Activated T-cell treated with anti-CD3 and anti-CD28 coated beads, Interleukin-2, amount 50 U/mL, for 24 hours (primary cell): ENCODE measurements around the gene NR2C1.
A peak's percentile ranks its signal among the peaks of the same experiment; 100 is the strongest.
"Not testable (repeated sequence)": the region's sequence is repeated elsewhere in the genome, so short reads cannot be mapped to it uniquely, and the experiment has no call there.

Source experiments
- DNase-seq: peaks from one replicate; pipeline ENCODE4 v3.0.0-alpha.2; 2020
- H3K27ac Mint-ChIP-seq: 2 replicates; pipeline ENCODE4 v1.8.0; 2020; ENCODE audit warnings: mild to moderate bottlenecking, mixed read lengths
- H3K27me3 Mint-ChIP-seq: 2 replicates; pipeline ENCODE4 v1.8.0; 2020; ENCODE audit warnings: mixed read lengths
- H3K36me3 Mint-ChIP-seq: 2 replicates; pipeline ENCODE4 v1.8.0; 2020; ENCODE audit warnings: low read depth, mixed read lengths
- H3K4me1 Mint-ChIP-seq: 2 replicates; pipeline ENCODE4 v1.8.0; 2020; ENCODE audit warnings: low read depth, mixed read lengths
- H3K4me3 Mint-ChIP-seq: 2 replicates; pipeline ENCODE4 v1.8.0; 2020; ENCODE audit warnings: mild to moderate bottlenecking, moderate library complexity, mixed read lengths
- H3K9me3 Mint-ChIP-seq: 2 replicates; pipeline ENCODE4 v1.8.0; 2020; ENCODE audit warnings: mixed read lengths

Gene NR2C1

GRCh38 chr12:95003213-95003920 lies 70.1 kb downstream of the NR2C1 start, which contains the start of gene NDUFA12:
Gene NDUFA12, minus strand, starts transcription at chr12:95003697. Its CDS starts 17 bp downstream, at chr12:95003680.
- H3K4me1 Mint-ChIP-seq, result peaks cover 58% of the 10 kb centered on the region
- H3K36me3 Mint-ChIP-seq, result peaks cover 65% of the 10 kb centered on the region
- peaks cover 19% of the 10 kb centered on the region for H3K9me3 Mint-ChIP-seq
- peak within 1 kb of the TSS; percentile 97 for H3K4me3 Mint-ChIP-seq
- H3K27ac Mint-ChIP-seq, result peak within 1 kb of the TSS; percentile 96
- H3K27me3 Mint-ChIP-seq, result no peaks in the 10 kb centered on the region
- DNase-seq, result peak; percentile 96

DNA sequence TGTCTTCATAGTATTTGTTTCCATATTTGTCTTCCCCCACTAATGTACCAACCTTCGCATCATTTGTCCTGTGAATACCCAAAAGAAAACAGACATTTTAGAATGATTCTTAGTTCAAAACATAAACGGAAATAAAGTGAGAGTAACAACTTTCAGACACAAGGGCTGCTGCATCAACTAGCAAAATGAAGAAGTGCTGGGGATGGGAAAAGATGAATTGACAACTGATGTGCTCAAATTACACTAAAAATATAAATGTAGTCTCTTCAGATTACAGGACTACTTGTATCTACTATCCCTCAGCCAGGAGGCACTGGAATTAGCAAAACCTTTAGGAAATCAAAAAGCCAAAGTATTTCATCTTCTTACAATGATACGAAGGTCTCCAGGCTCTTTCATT lies 70.7 kb downstream of the NR2C1 start:
- Mint-ChIP-seq H3K9me3 (peaks cover 19% of the 10 kb centered on the region), H3K27ac (peak overlapping the region; percentile 96), H3K4me3 (peak overlapping the region; percentile 97), H3K36me3 (peaks cover 68% of the 10 kb centered on the region), H3K27me3 (no peaks in the 10 kb centered on the region), H3K4me1 (peaks cover 61% of the 10 kb centered on the region)
- no peak for DNase-seq

GRCh38 chr12:94998326-94998725 lies 75.1 kb downstream of the NR2C1 start:
- no peak for DNase-seq
- no peaks in the 10 kb centered on the region for H3K27me3 Mint-ChIP-seq
- H3K27ac Mint-ChIP-seq, result peak overlapping the region; percentile 16
- peaks cover 56% of the 10 kb centered on the region for H3K4me1 Mint-ChIP-seq
- H3K9me3 Mint-ChIP-seq, result no peaks in the 10 kb centered on the region
- H3K4me3 Mint-ChIP-seq, result peak overlapping the region; percentile 43
- H3K36me3 Mint-ChIP-seq, result peaks cover 79% of the 10 kb centered on the region

DNA sequence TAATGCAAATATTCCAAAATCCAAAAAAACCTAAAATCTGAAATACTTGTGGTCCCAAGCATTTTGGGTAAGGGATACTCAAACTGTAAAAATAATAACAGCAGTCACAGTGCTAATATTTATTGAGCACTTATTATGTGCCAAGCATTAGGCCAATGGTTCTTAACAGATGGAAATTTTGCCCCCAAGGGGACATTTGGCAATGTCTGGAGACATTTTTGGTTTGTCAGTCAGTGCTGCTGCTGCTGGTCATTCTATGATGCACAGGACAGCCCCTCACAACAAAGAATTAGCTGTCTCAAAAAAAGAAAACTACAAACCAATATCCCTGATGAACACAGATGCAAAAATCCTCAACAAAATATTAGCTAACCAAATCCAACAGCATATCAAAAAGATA lies 75.7 kb downstream of the NR2C1 start:
- Mint-ChIP-seq H3K27ac (no peak overlapping the region), H3K36me3 (peaks cover 76% of the 10 kb centered on the region), H3K27me3 (no peaks in the 10 kb centered on the region), H3K9me3 (no peaks in the 10 kb centered on the region), H3K4me3 (no peak overlapping the region), H3K4me1 (peaks cover 55% of the 10 kb centered on the region)
- no peak for DNase-seq

- DNase-seq, result no peak
- peaks cover 80% of the 10 kb centered on the region for H3K36me3 Mint-ChIP-seq
- no peak overlapping the region for H3K27ac Mint-ChIP-seq
- no peaks in the 10 kb centered on the region for H3K27me3 Mint-ChIP-seq
- H3K4me3 Mint-ChIP-seq, result no peak overlapping the region
- H3K4me1 Mint-ChIP-seq, result peaks cover 56% of the 10 kb centered on the region
- H3K9me3 Mint-ChIP-seq, result no peaks in the 10 kb centered on the region
Observed at GRCh38 chr12:94997061-94997460, 76.4 kb downstream of the NR2C1 start.

DNA sequence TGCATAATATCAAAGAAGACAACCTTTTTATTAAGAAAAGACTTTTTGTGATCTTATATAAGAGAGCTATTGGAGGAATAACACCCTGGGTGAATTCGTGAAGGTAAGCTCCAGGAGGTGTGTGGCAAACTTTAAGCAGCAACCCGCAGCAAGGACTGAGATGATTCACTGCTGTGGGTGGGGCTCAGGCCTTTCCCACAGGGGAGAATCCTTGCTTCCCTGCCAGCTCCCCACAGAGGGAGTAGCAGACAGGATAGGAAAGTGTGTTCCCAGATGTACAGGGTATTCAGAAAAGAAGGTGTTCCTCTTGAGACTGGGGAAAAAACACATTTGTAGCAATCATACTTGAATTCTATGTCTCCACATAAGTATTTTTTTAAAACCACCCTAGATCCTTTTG lies 79.1 kb downstream of the NR2C1 start:
- Mint-ChIP-seq H3K4me1 (peaks cover 48% of the 10 kb centered on the region), H3K27ac (peak overlapping the region; percentile 22), H3K4me3 (no peak overlapping the region), H3K36me3 (peaks cover 80% of the 10 kb centered on the region), H3K9me3 (no peaks in the 10 kb centered on the region), H3K27me3 (no peaks in the 10 kb centered on the region)
- no peak for DNase-seq

- not testable (repeated sequence) for H3K4me3 Mint-ChIP-seq, H3K9me3 Mint-ChIP-seq, DNase-seq, H3K27me3 Mint-ChIP-seq, H3K27ac Mint-ChIP-seq
- peaks cover 48% of the 10 kb centered on the region for H3K4me1 Mint-ChIP-seq
- peaks cover 80% of the 10 kb centered on the region for H3K36me3 Mint-ChIP-seq
Observed at GRCh38 chr12:94993855-94994254, 79.6 kb downstream of the NR2C1 start.

- DNase-seq, result no peak
- H3K9me3 Mint-ChIP-seq, result no peaks in the 10 kb centered on the region
- peaks cover 58% of the 10 kb centered on the region for H3K4me1 Mint-ChIP-seq
- H3K27me3 Mint-ChIP-seq, result no peaks in the 10 kb centered on the region
- peak overlapping the region; percentile 65 for H3K27ac Mint-ChIP-seq
- no peak overlapping the region for H3K4me3 Mint-ChIP-seq
- peaks cover 75% of the 10 kb centered on the region for H3K36me3 Mint-ChIP-seq
Observed at GRCh38 chr12:94990222-94990621, 83.2 kb downstream of the NR2C1 start.

GRCh38 chr12:94988471-94988870 lies 84.9 kb downstream of the NR2C1 start:
- Mint-ChIP-seq H3K36me3 (peaks cover 68% of the 10 kb centered on the region), H3K4me1 (peaks cover 58% of the 10 kb centered on the region), H3K9me3 (no peaks in the 10 kb centered on the region), H3K27me3 (no peaks in the 10 kb centered on the region), H3K4me3 (no peak overlapping the region), H3K27ac (peak overlapping the region; percentile 76)
- no peak for DNase-seq

GRCh38 chr12:94987801-94988200 lies 85.6 kb downstream of the NR2C1 start:
- H3K9me3 Mint-ChIP-seq, result no peaks in the 10 kb centered on the region
- H3K27ac Mint-ChIP-seq, result peak overlapping the region; percentile 22
- H3K27me3 Mint-ChIP-seq, result no peaks in the 10 kb centered on the region
- peaks cover 67% of the 10 kb centered on the region for H3K36me3 Mint-ChIP-seq
- H3K4me3 Mint-ChIP-seq, result no peak overlapping the region
- peaks cover 63% of the 10 kb centered on the region for H3K4me1 Mint-ChIP-seq
- DNase-seq, result no peak

GRCh38 chr12:94987076-94987669 lies 86.2 kb downstream of the NR2C1 start:
- DNase-seq, result no peak
- H3K36me3 Mint-ChIP-seq, result peaks cover 66% of the 10 kb centered on the region
- no peak overlapping the region for H3K4me3 Mint-ChIP-seq
- H3K27ac Mint-ChIP-seq, result peak overlapping the region; percentile 22
- H3K9me3 Mint-ChIP-seq, result no peaks in the 10 kb centered on the region
- peaks cover 62% of the 10 kb centered on the region for H3K4me1 Mint-ChIP-seq
- no peaks in the 10 kb centered on the region for H3K27me3 Mint-ChIP-seq

DNA sequence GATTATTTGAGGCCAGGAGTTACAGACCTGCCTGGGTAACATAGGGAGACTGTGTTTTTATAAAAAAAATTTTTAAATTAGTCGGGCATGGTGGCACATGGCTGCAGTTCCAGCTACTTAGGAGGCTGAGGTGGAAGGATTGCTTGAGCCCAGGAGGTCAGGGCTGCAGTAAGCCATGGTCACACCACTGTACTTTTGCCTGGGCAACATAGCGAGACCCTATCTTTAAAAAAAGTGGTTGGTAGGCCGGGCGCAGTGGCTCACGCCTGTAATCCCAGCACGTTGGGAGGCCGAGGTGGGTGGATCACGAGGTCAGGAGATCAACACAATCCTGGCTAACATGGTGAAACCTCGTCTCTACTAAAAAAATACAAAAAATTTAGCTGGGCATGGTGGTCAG lies 88.3 kb downstream of the NR2C1 start:
- Mint-ChIP-seq H3K36me3 (peaks cover 60% of the 10 kb centered on the region), H3K4me1 (peaks cover 71% of the 10 kb centered on the region)
- not testable (repeated sequence) for H3K9me3 Mint-ChIP-seq, H3K27ac Mint-ChIP-seq, H3K27me3 Mint-ChIP-seq, H3K4me3 Mint-ChIP-seq, DNase-seq

- Mint-ChIP-seq H3K27me3 (no peaks in the 10 kb centered on the region), H3K9me3 (no peaks in the 10 kb centered on the region), H3K36me3 (peaks cover 49% of the 10 kb centered on the region), H3K4me1 (peaks cover 57% of the 10 kb centered on the region), H3K4me3 (no peak overlapping the region), H3K27ac (no peak overlapping the region)
- no peak for DNase-seq
Observed at GRCh38 chr12:94983321-94983720, 90.1 kb downstream of the NR2C1 start.

DNA sequence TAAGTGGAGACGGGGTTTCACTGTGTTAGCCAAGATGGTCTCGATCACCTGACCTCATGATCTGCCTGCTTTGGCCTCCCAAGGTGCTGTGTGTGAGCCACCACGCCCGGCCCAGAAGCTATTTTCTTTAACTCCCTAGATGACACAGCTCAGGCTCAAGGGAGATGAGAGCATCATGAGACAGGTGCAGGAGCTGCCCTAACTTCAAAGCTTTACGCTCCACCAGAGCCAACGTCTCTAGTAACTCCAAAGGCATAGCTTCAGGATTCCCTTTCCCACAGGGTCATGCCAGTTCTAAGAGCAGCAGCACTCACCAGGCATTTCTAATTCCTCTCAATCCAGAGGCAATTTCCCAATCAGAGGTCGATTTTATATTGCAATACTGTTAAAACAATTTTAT lies 91.0 kb downstream of the NR2C1 start:
- Mint-ChIP-seq H3K27me3 (no peaks in the 10 kb centered on the region), H3K4me1 (peaks cover 57% of the 10 kb centered on the region), H3K4me3 (no peak overlapping the region), H3K9me3 (no peaks in the 10 kb centered on the region), H3K36me3 (peaks cover 48% of the 10 kb centered on the region), H3K27ac (no peak overlapping the region)
- DNase-seq, result no peak

GRCh38 chr12:94980577-94980976 lies 92.8 kb downstream of the NR2C1 start:
- H3K36me3 Mint-ChIP-seq, result peaks cover 48% of the 10 kb centered on the region
- H3K4me1 Mint-ChIP-seq, result peaks cover 53% of the 10 kb centered on the region
- no peaks in the 10 kb centered on the region for H3K9me3 Mint-ChIP-seq
- no peaks in the 10 kb centered on the region for H3K27me3 Mint-ChIP-seq
- no peak overlapping the region for H3K27ac Mint-ChIP-seq
- DNase-seq, result no peak
- no peak overlapping the region for H3K4me3 Mint-ChIP-seq
